Measurements from ENCODE around the gene RPH3AL.

RPH3AL gene

DNA sequence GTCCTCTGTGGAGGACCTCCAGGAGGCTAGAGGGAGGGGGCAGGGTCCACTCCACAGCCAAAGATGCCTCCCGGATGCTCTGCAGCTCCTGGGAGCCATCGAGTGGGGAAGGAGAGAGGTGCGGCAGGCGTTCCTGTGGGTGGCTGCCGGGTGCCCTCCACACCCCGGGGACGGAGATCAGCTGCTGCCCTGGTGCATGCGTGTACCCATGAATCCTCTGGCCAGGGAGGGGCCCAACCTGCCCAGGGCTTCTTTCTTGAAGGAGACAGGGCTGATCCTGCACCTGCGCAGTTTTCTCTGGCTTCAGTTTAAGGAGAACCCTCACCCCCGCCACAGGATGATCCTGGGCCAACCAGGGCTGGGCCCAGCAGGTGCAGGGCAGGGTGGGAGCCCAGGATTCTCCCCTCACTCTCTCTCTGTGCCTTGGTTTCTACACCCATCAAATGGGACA lies 137.7 kb downstream of the RPH3AL start:
- H3K4me1 Mint-ChIP-seq = no peaks in the 10 kb centered on the region
- H3K9me3 Mint-ChIP-seq = no peaks in the 10 kb centered on the region
- H3K36me3 Mint-ChIP-seq (ENCODE audit: low read depth) = peaks cover 12% of the 10 kb centered on the region
- no peak overlapping the region for H3K27ac Mint-ChIP-seq
- H3K4me3 Mint-ChIP-seq = no peak overlapping the region
- no peaks in the 10 kb centered on the region for H3K27me3 Mint-ChIP-seq (ENCODE audit: low read depth)
- TF ChIP-seq, protein P1, sequence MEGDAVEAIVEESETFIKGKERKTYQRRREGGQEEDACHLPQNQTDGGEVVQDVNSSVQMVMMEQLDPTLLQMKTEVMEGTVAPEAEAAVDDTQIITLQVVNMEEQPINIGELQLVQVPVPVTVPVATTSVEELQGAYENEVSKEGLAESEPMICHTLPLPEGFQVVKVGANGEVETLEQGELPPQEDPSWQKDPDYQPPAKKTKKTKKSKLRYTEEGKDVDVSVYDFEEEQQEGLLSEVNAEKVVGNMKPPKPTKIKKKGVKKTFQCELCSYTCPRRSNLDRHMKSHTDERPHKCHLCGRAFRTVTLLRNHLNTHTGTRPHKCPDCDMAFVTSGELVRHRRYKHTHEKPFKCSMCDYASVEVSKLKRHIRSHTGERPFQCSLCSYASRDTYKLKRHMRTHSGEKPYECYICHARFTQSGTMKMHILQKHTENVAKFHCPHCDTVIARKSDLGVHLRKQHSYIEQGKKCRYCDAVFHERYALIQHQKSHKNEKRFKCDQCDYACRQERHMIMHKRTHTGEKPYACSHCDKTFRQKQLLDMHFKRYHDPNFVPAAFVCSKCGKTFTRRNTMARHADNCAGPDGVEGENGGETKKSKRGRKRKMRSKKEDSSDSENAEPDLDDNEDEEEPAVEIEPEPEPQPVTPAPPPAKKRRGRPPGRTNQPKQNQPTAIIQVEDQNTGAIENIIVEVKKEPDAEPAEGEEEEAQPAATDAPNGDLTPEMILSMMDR (IDR thresholded peaks at IDR 0.05; ENCODE audit: unreplicated experiment in 3 of 3) = no peak

DNA sequence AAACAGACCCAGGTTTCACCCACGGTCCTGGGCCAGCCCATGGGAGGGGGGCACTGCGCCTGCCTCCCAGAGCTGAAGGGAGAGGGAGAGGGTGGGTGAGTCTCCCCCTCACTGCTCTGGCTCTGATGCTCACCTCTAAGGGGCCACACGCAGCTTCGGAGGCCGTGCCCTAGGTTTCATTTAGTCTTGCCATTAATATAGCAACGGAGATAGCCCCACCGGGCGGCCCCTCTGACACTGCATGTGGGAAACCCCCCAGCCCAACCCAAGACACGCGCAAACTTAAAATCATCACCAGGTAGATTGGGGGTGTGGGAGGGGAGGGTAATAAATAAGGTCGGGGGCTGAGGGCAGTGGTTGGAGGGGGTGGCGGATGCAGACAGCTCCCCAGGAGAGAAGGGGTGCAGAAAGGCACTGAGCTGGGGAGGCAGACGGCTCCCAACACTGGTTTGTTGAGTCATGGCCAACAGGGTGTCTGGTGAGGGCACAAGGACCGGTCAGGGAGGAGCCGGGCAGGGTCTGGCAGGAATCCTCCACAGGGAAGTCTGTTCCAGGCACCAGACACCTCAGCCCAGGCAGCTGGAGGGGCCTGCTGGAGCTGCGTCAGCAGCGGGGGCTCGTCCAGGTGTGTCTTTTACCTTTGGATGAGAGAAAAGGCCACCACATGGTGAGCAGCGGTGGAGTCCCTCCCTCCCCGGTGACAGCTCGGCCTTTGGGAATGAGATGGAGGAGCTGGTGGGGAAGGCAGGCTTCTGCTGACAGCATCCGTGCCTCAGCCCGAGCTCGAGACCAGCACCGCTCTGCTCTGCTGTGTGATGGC lies 139.1 kb downstream of the RPH3AL start:
- H3K27ac Mint-ChIP-seq = no peak overlapping the region
- no peaks in the 10 kb centered on the region for H3K27me3 Mint-ChIP-seq (ENCODE audit: low read depth)
- no peaks in the 10 kb centered on the region for H3K9me3 Mint-ChIP-seq
- H3K4me1 Mint-ChIP-seq = no peaks in the 10 kb centered on the region
- H3K4me3 Mint-ChIP-seq = no peak overlapping the region
- TF ChIP-seq, protein P1 (IDR thresholded peaks at IDR 0.05; ENCODE audit: unreplicated experiment in 3 of 3) = no peak
- H3K36me3 Mint-ChIP-seq (ENCODE audit: low read depth) = peaks cover 19% of the 10 kb centered on the region

DNA sequence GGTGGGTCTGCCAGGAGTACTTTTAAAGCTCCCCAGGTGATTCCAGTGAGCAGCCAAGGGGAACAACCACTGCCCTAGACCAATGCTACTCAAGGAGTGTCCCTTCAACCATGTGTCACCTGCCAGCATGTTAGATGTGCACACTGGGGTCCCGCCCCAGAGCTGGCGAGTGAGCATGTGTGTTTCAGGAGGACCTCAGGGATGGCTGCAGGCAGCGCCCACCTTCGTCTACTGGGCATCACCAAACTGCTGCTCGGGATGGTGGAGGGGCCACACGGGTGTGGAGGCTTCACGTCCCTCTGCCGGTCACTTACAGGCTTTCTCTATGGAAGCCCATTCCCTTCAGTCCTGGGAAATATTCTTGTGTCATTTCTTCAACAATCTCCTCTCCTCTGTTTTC lies 142.2 kb downstream of the RPH3AL start:
- Mint-ChIP-seq H3K9me3 (peaks cover 9% of the 10 kb centered on the region), H3K4me1 (no peaks in the 10 kb centered on the region), H3K27me3 (ENCODE audit: low read depth) (no peaks in the 10 kb centered on the region), H3K4me3 (no peak overlapping the region), H3K36me3 (ENCODE audit: low read depth) (peaks cover 28% of the 10 kb centered on the region), H3K27ac (no peak overlapping the region)
- TF ChIP-seq, protein P1 (IDR thresholded peaks at IDR 0.05; ENCODE audit: unreplicated experiment in 3 of 3) = no peak

DNA sequence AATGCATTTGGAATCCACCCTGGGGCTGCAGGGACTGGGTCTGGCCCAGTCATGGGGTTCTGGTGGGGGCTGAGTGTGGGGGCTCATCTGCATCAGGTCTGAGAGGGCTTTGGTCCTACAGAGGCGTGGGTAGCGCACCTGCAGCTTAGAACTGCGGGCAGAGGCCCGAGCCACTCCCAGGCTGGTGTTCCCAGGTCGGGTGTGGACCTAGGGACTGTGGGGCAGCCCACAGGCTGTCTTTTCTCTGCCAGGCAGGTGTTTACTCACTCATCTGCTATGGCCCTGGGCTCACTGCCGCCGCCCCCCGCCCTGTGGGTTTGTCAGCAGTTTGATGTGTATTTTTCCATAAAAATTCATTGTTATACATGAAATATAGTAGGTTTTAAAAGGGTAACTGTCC lies 144.2 kb downstream of the RPH3AL start:
- peaks cover 9% of the 10 kb centered on the region for H3K9me3 Mint-ChIP-seq
- no peaks in the 10 kb centered on the region for H3K27me3 Mint-ChIP-seq (ENCODE audit: low read depth)
- TF ChIP-seq, protein P1 (IDR thresholded peaks at IDR 0.05; ENCODE audit: unreplicated experiment in 3 of 3) = no peak
- no peak overlapping the region for H3K27ac Mint-ChIP-seq
- H3K4me1 Mint-ChIP-seq = peaks cover 3% of the 10 kb centered on the region
- no peak overlapping the region for H3K4me3 Mint-ChIP-seq
- peaks cover 28% of the 10 kb centered on the region for H3K36me3 Mint-ChIP-seq (ENCODE audit: low read depth)

DNA sequence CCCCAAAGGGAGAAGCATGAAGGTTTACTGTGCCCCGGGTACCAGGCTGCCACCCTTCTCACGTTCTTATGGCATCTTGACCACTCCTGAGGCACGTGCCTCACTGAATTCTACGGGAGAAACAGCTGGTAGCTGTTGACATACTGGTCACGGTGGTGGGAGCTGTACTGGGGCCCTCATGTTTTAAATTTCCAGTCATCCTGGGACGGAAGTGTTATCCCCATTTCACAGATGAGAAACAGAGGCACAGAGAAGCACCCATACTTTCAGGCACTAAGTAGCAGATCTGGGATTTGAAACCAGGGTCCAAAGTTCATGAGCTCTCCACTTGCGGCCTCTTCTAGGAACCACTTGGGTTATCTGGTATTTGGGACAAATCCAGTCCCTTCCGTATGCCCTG lies 144.8 kb downstream of the RPH3AL start:
- Mint-ChIP-seq H3K27me3 (ENCODE audit: low read depth) (no peaks in the 10 kb centered on the region), H3K9me3 (peaks cover 9% of the 10 kb centered on the region), H3K27ac (no peak overlapping the region), H3K4me3 (no peak overlapping the region), H3K4me1 (peaks cover 4% of the 10 kb centered on the region), H3K36me3 (ENCODE audit: low read depth) (peaks cover 28% of the 10 kb centered on the region)
- TF ChIP-seq, protein P1 (IDR thresholded peaks at IDR 0.05; ENCODE audit: unreplicated experiment in 3 of 3) = no peak
